AG09319 (cell line): Measurements from ENCODE around the gene IDUA.

Source experiments
- DNase-seq: peaks from one replicate; pipeline ENCODE4 v3.0.0-alpha.2; 2010; ENCODE audit warnings: low read depth; ENCODE audit errors: extremely low read depth
- TF ChIP-seq, protein P1 (sequence below): IDR thresholded peaks from 2 replicates; pipeline ENCODE4 v1.5.1; 2011; ENCODE audit warnings: low read depth, mild to moderate bottlenecking, inconsistent platforms, low read length, moderate library complexity

Gene IDUA

DNA sequence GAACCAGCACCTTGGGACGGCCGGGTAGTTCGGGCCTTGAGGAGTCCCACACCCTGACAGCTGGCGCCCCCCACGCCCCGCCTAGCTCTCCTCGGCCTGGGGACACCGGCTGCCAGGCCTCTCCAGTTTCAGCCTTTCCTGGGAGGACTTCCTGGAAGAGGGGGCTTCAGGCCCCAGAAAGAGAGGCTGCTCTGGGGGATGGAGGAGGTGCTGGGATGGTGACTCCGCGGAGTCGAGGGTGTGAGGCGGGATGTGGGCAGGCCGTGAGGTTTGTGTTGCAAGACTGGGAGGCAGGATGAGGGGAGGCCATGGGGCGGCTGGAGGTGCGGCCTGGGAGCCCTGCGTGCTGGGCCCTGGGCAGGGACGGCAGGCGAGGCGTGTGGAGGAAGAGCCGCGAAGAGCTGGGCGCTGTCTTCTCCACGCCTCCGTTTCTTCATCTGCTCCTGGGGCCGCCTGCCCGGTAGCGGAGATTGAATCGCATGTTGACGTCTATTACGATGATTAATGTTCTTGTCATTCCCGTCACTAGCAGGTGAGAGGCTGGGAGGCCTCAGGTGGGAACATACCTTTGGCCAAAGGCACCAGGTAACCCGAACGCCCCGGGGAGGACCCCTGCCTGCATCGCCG lies 23.7 kb downstream of the IDUA start:
- DNase-seq = peak; percentile 54
- TF ChIP-seq, protein P1, sequence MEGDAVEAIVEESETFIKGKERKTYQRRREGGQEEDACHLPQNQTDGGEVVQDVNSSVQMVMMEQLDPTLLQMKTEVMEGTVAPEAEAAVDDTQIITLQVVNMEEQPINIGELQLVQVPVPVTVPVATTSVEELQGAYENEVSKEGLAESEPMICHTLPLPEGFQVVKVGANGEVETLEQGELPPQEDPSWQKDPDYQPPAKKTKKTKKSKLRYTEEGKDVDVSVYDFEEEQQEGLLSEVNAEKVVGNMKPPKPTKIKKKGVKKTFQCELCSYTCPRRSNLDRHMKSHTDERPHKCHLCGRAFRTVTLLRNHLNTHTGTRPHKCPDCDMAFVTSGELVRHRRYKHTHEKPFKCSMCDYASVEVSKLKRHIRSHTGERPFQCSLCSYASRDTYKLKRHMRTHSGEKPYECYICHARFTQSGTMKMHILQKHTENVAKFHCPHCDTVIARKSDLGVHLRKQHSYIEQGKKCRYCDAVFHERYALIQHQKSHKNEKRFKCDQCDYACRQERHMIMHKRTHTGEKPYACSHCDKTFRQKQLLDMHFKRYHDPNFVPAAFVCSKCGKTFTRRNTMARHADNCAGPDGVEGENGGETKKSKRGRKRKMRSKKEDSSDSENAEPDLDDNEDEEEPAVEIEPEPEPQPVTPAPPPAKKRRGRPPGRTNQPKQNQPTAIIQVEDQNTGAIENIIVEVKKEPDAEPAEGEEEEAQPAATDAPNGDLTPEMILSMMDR = no peak

GRCh38 chr4:1011022-1011665 lies 24.3 kb downstream of the IDUA start, which contains the start of gene FGFRL1:
Gene FGFRL1 (plus strand): TSS chr4:1011626. CDS start chr4:1012486, 860 bp downstream.
- TF ChIP-seq, protein P1 = no peak
- peak; percentile 63 for DNase-seq

GRCh38 chr4:1011666-1012033 lies 24.8 kb downstream of the IDUA start:
- TF ChIP-seq, protein P1 = no peak

DNA sequence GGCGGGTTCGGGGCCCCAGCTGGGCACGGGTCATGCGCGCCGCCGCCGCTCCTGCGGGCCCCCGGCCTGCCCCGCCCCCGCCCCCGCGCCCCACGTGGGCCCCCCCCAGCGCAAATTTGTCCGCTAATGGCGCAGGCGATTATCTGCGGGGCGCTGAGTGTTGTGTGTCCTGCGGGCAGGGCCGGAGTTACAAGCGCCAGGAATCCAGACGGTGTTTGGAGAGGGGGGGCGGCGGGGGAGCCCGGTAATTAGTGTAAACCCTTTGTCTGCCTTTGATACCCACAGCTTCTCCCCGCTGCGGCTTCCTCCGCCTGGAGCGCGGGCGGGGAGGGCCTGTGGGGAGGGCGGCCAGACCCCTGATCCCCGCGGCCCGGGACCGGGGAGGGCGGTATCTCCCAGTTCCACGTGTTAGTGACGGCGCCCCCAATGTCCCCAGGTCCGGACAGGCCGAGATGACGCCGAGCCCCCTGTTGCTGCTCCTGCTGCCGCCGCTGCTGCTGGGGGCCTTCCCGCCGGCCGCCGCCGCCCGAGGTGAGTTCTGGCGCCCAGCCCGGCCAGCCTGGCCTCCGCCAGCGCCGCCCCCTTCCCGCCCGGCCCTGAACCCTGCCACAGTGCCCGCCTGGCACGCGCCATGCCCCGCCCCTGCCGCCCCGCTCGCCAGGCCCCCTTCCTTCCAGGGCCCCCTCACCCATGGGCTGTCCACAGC lies 25.3 kb downstream of the IDUA start:
- no peak for DNase-seq
- TF ChIP-seq, protein P1 = no peak

More at GRCh38 chr4:1011666-1012033, 24.8 kb downstream of the IDUA start:
- no peak for DNase-seq

GRCh38 chr4:1013225-1014073 lies 26.6 kb downstream of the IDUA start:
- TF ChIP-seq, protein P1 = no peak
- no peak for DNase-seq

- TF ChIP-seq, protein P1 = no peak
- DNase-seq = no peak
These were observed 27.7 kb downstream of the IDUA start for GRCh38 chr4:1014291-1015167.
